A549 treated with CpdA at 1 μM for 4 hours (cell line): Measurements from ENCODE around the gene YAF2. TPM values are rescaled to one million over a fixed set of nuclear protein-coding genes. Genes with fewer than 3 reads are reported as not detected.

ENCODE experiments used
- total RNA-seq: library from RNA; stranded (reverse); fragments of 200-300 nt; extraction: Qiagen RNA extraction; gene quantifications from 5 replicates; pipeline ENCODE4 v1.2.3, GENCODE V29; 2022; ENCODE audit warnings: low read depth

Gene YAF2
- 21.3 to 26.8 TPM (median 23.3 TPM) in 5 replicates for total RNA-seq

GRCh38 chr12:42238240-42239140, at the start of gene YAF2:
Gene YAF2, minus strand, starts transcription at chr12:42238248. Its CDS starts 68 bp downstream, at chr12:42238180.

DNA sequence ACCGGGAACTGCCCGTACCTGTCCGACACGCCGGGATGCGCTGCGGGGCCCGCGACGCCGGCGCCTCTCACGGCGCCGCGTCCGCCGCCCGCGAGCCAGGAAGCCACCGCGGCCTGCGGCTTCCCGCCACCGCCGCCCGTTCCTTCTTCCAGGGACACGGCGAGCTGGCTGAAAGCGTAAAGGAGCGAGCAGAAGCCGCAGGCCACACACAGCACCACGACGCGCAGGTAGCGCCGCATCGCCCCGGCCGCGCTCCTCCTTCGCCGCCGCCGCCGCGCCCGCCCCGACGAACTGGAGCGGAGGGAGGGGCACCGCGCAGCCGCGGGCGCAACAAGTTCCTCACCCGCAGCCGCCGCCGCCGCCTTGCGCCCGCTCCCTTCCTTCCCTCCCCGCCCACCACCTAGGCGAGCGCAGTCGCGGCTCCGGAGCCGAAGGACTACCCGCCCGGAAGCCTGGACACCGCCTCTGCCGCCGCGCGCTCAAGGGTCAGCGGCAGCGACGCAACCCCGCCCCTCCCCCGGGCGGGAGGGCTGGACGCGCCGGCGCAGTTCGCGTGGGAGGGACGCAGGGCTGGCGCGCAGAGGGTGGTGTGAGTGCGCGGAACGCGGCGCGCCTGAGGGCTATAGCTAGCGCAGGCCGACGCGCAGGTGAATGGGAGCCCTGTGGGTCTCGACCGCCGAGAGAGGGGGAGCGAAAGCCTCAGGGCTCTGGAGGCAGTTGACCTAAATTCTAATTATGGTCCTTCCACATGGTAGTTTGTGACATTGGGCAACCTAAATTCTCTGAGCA, 93.4 kb downstream of the YAF2 start, which contains the start of gene GXYLT1:
GXYLT1 (minus strand) TSS at position 467 of the 789 bp plus-strand sequence; CDS start at position 239, 228 bp downstream.

Other genes with a start within 250 kb of the YAF2 start
- 12.6 to 14.4 TPM (median 13.2 TPM) in 5 replicates for gene GXYLT1, start 93.4 kb downstream of the YAF2 start, total RNA-seq
- 55.2 to 63.6 TPM (median 62.0 TPM) in 5 replicates for gene ZCRB1, start 87.8 kb upstream of the YAF2 start, total RNA-seq
- 49.6 to 76.9 TPM (median 57.1 TPM) in 5 replicates for gene PPHLN1, start 87.9 kb upstream of the YAF2 start, total RNA-seq